Tibial nerve (tissue), 4 donors: ENCODE data around the gene PAGR1. TPM values are rescaled to one million over a fixed set of nuclear protein-coding genes. Genes with fewer than 3 reads are reported as not detected.
"Not testable (repeated sequence)": the region's sequence is repeated elsewhere in the genome, so short reads cannot be mapped to it uniquely, and the experiment has no call there.

Experiments
- DNase-seq, 2 donors: peaks; one replicate each; pipeline ENCODE4 v3.0.0-alpha.2; 2019; ENCODE audit warnings: low spot score in 2 of 2
- H3K27ac ChIP-seq, 4 donors: fragments of 200-600 bp; sonication (generic) in 3 of 4; one replicate each; pipeline ENCODE4 v1.5.1; 2017 to 2019; ENCODE audit warnings: mild to moderate bottlenecking in 1 of 4
- H3K27me3 ChIP-seq, 2 donors: fragments of 200-600 bp; sonication (generic) in 1 of 2; one replicate each; pipeline versions ENCODE4 v1.5.1 to v1.6.0; 2017 to 2019
- H3K36me3 ChIP-seq, 3 donors: fragments of 200-600 bp; sonication (generic); one replicate each; pipeline ENCODE4 v1.5.1; 2018 to 2019
- H3K4me1 ChIP-seq, 4 donors: fragments of 200-600 bp; sonication (generic) in 3 of 4; one replicate each; pipeline ENCODE4 v1.5.1; 2017 to 2019
- H3K4me3 ChIP-seq, 4 donors: fragments of 200-600 bp; sonication (generic) in 3 of 4; one replicate each; pipeline ENCODE4 v1.5.1; 2017 to 2019; ENCODE audit warnings: mild to moderate bottlenecking in 1 of 4, moderate library complexity in 1 of 4
- H3K9me3 ChIP-seq, 4 donors: fragments of 200-600 bp; sonication (generic) in 3 of 4; one replicate each; pipeline ENCODE4 v1.5.1; 2017 to 2019
- CTCF ChIP-seq, 5 experiments: fragments of 200-600 bp in 3 of 5; fragments of 450-650 bp in 2 of 5; sonication (generic) in 3 of 5; IDR thresholded peaks; one replicate each; pipeline ENCODE4 v1.5.1; 2016 to 2019; ENCODE audit warnings: antibody characterized with exemption in 5 of 5, mild to moderate bottlenecking in 3 of 5, moderate library complexity in 2 of 5
- EP300 ChIP-seq, 2 donors: sonication (generic); formaldehyde crosslinking; IDR thresholded peaks; one replicate each; pipeline ENCODE4 v1.6.1; 2017; ENCODE audit warnings: antibody characterized with exemption in 2 of 2, mild to moderate bottlenecking in 1 of 2
- POLR2A ChIP-seq, 2 donors: fragments of 450-650 bp; IDR thresholded peaks; one replicate each; pipeline ENCODE4 v1.6.1; 2017; ENCODE audit warnings: antibody characterized with exemption in 2 of 2, mild to moderate bottlenecking in 2 of 2, moderate library complexity in 2 of 2
- WGBS, 2 donors: methylation state at CpG; one replicate each; pipeline ENCODE4 v1.1.5; 2018; 5-methylcytosine and 5-hydroxymethylcytosine counted together
- total RNA-seq, 4 donors: library from RNA; depleted of rRNA; stranded (reverse); fragments of >200 nt; gene quantifications; one replicate each; pipeline ENCODE4 v1.1.0, GENCODE V29; 2016

The PAGR1 gene
- total RNA-seq, 4 donors from 2014 or later, result 40.8 to 70.7 (median 61.0) TPM

- WGBS, 2 donors, result 85 to 89% methylated on average over 5 of the region's 5 CpGs
- Histone ChIP-seq H3K27me3 (peaks cover 0 to 2% of the 10 kb centered on the region in 2 donors), H3K4me3 (no peak overlapping the region), H3K27ac (no peak overlapping the region), H3K36me3 (no peaks in the 10 kb centered on the region), H3K9me3 (no peaks in the 10 kb centered on the region), H3K4me1 (no peaks in the 10 kb centered on the region)
- DNase-seq, result no peak
- TF ChIP-seq CTCF (IDR thresholded peaks at IDR 0.05) (no peak), POLR2A (IDR thresholded peaks at IDR 0.05) (no peak), EP300 (IDR thresholded peaks at IDR 0.05) (no peak)
Measured at GRCh38 chr16:29774730-29775129, 41.2 kb upstream of the PAGR1 start.

GRCh38 chr16:29775742-29776408 is 40.1 kb upstream of the PAGR1 start:
- no peak for DNase-seq
- Histone ChIP-seq H3K4me1 (no peaks in the 10 kb centered on the region), H3K4me3 (no peak overlapping the region), H3K27ac (no peak overlapping the region), H3K36me3 (no peaks in the 10 kb centered on the region), H3K9me3 (no peaks in the 10 kb centered on the region), H3K27me3 (peaks cover 0 to 7% of the 10 kb centered on the region in 2 donors)
- no peak for TF ChIP-seq CTCF (IDR thresholded peaks at IDR 0.05)
- no peak for TF ChIP-seq EP300 (IDR thresholded peaks at IDR 0.05)
- TF ChIP-seq POLR2A (IDR thresholded peaks at IDR 0.05), result no peak
- 68 to 72% methylated on average over 4 of the region's 4 CpGs for WGBS, 2 donors

- no peak for TF ChIP-seq EP300 (IDR thresholded peaks at IDR 0.05)
- no peak for TF ChIP-seq CTCF (IDR thresholded peaks at IDR 0.05)
- TF ChIP-seq POLR2A (IDR thresholded peaks at IDR 0.05), result no peak
- no peak for DNase-seq
- Histone ChIP-seq H3K27ac (no peak within 1 kb of the TSS), H3K9me3 (no peaks in the 10 kb centered on the region), H3K27me3 (peaks cover 0 to 7% of the 10 kb centered on the region in 2 donors), H3K4me1 (no peaks in the 10 kb centered on the region), H3K4me3 (no peak within 1 kb of the TSS), H3K36me3 (no peaks in the 10 kb centered on the region)
- WGBS, 2 donors, result 79 to 84% methylated on average over 9 of the region's 10 CpGs
Measured at GRCh38 chr16:29777576-29778350, 38.2 kb upstream of the PAGR1 start, which contains the start of gene ZG16. TSS of gene ZG16 (plus strand) at chr16:29778256. CDS start at chr16:29779267, 1,011 bp downstream.

GRCh38 chr16:29779474-29779873 is 36.5 kb upstream of the PAGR1 start:
- WGBS, 2 donors, result 59 to 61% methylated on average over 10 of the region's 10 CpGs
- DNase-seq, result no peak
- Histone ChIP-seq H3K27me3 (peaks cover 0 to 7% of the 10 kb centered on the region in 2 donors), H3K9me3 (no peaks in the 10 kb centered on the region), H3K36me3 (no peaks in the 10 kb centered on the region), H3K27ac (no peak overlapping the region), H3K4me3 (no peak overlapping the region), H3K4me1 (no peaks in the 10 kb centered on the region)
- TF ChIP-seq EP300 (IDR thresholded peaks at IDR 0.05) (no peak), CTCF (IDR thresholded peaks at IDR 0.05) (no peak), POLR2A (IDR thresholded peaks at IDR 0.05) (no peak)

- H3K4me3 ChIP-seq, H3K9me3 ChIP-seq, H3K36me3 ChIP-seq, H3K27ac ChIP-seq, DNase-seq, H3K27me3 ChIP-seq: not testable (repeated sequence)
- H3K4me1 ChIP-seq, result peaks cover 0 to 12% (median 5%) of the 10 kb centered on the region in 4 donors
- WGBS, 2 donors, result 76% methylated on average over 13 of the region's 13 CpGs
Measured at GRCh38 chr16:29783094-29783953, 32.6 kb upstream of the PAGR1 start.
